ENCODE data around the gene ERICH2.

Gene ERICH2

GRCh38 chr2:170763232-170763631 is 6.9 kb upstream of the ERICH2 start:
- DNase-seq (ENCODE audit: low read depth in 2 of 2): no peak

GRCh38 chr2:170764880-170765261 is 5.3 kb upstream of the ERICH2 start:
- no peak for DNase-seq (ENCODE audit: low read depth in 2 of 2)

- DNase-seq (ENCODE audit: low read depth in 2 of 2): no peak
These were observed 3.5 kb upstream of the ERICH2 start for GRCh38 chr2:170766693-170767092.

- DNase-seq (ENCODE audit: low read depth in 2 of 2): peak; percentile 31 to 35
These were observed 635 bp downstream of the ERICH2 start for GRCh38 chr2:170770606-170771420.

- DNase-seq (ENCODE audit: low read depth in 2 of 2): no peak
These were observed 1.3 kb downstream of the ERICH2 start for GRCh38 chr2:170771421-170771937.

GRCh38 chr2:170772295-170772694 is 2.1 kb downstream of the ERICH2 start:
- DNase-seq (ENCODE audit: low read depth in 2 of 2): no peak

- no peak for DNase-seq (ENCODE audit: low read depth in 2 of 2)
These were observed 3.9 kb downstream of the ERICH2 start for GRCh38 chr2:170774074-170774473.

DNA sequence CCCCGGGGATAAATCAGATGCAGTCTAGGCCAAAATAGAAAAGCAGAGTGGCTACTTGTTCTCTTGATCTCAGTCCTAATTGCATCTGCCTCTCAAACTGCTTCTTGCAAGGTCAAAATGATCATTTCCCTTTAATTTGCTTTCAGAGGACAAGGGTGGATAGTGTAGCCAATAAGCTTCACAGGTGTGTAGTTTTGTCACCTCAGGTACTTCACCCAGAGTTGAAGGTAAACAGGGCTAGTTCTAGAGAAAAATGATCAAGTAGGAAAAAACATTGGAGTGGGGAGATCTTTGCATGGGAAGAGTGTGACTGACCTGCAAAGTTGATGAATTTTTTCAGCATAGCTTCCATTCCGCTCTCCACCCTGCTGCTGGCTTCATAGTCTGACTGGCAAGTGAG is 8.7 kb downstream of the ERICH2 start:
- DNase-seq (ENCODE audit: low read depth in 2 of 2): no peak

- DNase-seq (ENCODE audit: low read depth in 2 of 2): no peak
These were observed 9.1 kb downstream of the ERICH2 start for GRCh38 chr2:170779304-170779703.

GRCh38 chr2:170782673-170783072 is 12.5 kb downstream of the ERICH2 start:
- no peak for DNase-seq (ENCODE audit: low read depth in 2 of 2)

GRCh38 chr2:170783549-170783948 is 13.4 kb downstream of the ERICH2 start:
- DNase-seq (ENCODE audit: low read depth in 2 of 2): no peak

DNA sequence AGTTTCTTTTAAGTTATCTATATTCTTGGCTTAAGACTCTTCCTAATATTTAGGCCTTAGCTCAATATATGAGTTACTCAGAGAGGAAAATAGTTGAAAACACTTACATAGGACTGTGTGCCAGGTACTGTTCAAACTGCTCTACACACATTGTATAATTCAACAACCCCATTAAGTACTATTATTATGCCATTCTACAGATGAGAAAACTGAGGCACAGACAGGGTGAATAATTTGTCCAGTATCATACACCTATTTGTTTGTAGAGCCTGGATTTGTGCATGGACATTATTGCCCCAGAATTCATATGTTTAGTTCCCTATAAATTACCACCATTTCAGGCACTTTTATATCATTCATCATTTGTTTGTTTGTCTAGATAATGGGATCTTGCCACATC is 28.8 kb downstream of the ERICH2 start:
- DNase-seq (ENCODE audit: low read depth in 2 of 2): no peak

- DNase-seq (ENCODE audit: low read depth in 2 of 2): no peak
These were observed 36.4 kb downstream of the ERICH2 start for GRCh38 chr2:170806548-170806947.

GRCh38 chr2:170812710-170813600 is 42.8 kb downstream of the ERICH2 start:
- peak; percentile 70 to 75 for DNase-seq (ENCODE audit: low read depth in 2 of 2)

DNA sequence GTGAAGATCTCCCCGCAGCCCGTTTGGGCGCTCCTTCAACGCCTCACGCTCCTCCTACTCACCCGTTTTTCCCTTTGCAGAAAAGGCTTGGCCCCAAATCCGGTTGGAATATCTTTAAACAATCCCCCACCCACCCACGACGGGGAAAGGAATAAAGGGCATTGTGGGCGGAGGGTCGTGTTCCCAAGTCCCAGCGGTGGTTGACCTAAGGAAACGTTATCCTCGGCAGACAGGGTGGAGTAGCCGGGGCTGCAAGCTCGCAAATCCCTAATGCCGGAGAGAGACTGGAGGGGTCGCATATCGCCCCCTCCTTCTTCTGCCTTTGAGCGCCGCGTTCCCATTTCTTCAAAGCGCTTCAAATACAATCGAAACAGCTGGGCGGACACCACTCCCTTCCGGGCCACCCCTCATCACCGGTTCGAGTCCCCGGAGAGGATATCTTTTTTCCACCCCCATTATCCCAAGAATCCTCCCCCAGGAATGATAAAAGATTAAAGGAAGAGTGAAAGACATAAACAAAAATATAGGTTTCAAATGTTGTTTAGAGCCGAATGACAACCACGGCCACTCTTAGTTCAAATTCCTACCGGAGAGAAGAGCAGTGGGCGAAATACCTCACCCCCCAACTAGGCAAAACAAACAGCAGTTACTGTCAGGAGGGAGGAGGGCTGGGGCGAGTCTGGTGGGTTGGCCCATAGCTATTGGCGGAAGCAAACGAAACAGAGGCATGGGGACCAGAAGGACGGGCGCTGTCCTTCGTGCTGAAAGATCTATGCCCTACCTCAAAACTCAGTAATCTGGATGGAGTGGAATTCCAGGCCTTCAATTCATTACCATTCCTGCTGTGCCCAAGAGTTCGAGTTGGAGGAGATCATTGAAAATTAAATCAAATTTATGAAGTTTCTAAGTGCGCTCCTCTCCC is 43.7 kb downstream of the ERICH2 start:
- no peak for DNase-seq (ENCODE audit: low read depth in 2 of 2)

DNA sequence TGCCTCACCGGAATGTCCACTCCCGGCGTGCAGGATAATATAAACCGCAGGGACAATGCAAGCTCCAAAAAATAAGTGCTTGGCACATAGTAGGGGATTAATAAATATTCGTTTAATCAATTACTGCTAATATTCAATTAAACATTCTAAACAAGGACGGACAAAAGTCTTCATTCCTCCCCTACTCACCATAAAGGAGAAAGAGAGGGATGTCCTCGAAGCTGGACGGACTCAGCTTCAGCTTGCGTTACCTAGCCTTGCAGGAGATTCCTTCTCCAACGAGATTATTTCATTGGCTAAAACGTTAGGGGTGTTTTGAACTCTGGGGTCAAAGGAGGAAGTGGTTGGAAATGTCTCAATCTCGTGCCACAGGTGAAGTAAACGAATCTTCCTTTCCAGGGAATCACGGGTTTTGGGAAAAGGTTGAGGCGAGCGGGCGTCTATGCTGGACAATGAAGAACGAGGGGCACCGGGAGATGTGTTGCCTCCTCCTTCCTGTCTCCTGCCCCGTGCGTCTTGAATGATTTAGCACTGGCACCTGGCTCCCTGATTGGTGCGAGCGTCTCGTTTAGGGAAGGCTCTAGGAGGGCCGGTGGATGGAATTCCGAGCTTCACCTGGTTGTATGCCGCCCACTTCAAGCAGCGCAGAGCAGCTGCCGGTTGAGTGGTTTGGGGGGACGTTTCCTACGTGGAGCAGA is 44.5 kb downstream of the ERICH2 start:
- no peak for DNase-seq (ENCODE audit: low read depth in 2 of 2)

DNA sequence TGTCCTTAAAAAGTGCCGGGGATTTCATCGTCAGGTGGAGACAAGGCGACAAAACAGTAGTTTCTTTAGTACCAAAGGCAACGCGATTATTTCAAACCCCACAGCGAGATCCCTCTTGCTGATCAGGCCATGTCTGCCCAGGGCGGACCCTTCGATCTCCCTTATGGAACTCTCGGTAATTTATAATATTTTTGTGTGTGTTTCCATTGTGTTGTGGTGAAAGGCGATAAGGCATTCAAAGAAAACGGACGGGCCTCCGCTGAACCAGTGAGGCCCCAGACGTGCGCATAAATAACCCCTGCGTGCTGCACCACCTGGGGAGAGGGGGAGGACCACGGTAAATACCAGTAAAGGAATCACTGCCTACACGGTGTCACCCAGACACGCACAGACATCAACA is 45.1 kb downstream of the ERICH2 start:
- DNase-seq (ENCODE audit: low read depth in 2 of 2): no peak

DNA sequence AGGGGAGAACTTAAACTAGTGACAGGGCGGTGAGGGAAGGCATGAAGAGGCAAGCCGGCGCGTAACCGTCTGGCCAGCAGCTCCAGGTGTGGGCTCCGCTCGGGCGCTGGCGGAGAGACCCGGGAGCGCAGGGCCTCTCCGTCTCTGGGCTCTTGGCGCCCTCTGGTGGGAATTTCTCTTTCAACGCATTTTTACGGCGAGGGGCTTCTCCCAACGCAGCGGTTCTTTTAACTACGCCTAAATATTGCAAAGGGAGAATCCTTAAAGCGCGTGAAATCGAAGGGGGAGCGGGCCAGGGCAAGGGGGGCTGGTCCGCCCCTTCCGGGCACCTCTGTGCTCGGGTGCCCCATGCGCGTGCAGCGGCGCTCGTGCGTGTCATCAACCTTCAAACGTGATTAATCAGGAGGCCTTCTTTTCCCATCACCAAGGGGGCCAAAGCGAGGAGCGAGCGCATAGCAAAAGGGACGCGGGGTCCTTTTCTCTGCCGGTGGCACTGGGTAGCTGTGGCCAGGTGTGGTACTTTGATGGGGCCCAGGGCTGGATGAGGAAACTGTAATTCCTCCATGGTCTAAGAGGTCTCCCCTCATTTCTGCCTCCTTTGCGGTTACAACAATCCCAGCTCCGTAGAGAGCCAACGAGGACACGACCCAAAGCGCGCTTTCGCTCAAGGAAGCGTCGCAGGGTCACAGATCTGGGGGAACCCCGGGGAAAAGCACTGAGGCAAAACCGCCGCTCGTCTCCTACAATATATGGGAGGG is 45.7 kb downstream of the ERICH2 start:
- DNase-seq (ENCODE audit: low read depth in 2 of 2): no peak

- DNase-seq (ENCODE audit: low read depth in 2 of 2): no peak
These were observed 46.4 kb downstream of the ERICH2 start, which contains the start of gene GAD1 for GRCh38 chr2:170816504-170817092. Gene GAD1 (plus strand): TSS chr2:170816887. CDS start chr2:170818592, 1,705 bp downstream.

Data from fibroblast of skin of left biceps (primary cell).